ENCODE results near the gene ELMO2. TPM values are rescaled to one million over a fixed set of nuclear protein-coding genes. Genes with fewer than 3 reads are reported as not detected.

The ELMO2 gene
- total RNA-seq, 1 donor from 2014 or later = 77.5 TPM

DNA sequence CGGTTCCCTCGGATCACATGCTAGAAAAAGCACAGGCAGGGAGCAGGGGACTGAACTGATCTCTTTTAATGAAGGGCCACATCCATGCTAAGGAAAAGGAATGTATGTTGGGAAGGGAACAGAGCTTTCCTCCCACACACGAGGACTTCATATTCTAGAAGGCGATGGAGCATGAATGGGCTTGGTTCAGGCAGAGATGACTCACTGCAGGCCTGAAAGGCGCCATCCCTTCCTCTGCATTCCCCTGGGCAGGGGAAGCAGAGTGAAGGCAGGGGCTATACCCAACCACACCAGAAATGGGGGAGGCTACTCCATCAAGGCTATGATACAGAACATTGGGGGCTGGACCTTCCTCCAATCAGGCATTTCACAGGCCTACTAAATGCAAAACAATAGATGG lies 30.6 kb downstream of the ELMO2 start:
- no peaks in the 10 kb centered on the region for H3K27me3 ChIP-seq
- intact Hi-C loops (cut with DNase I) = no loop called here
- H3K36me3 ChIP-seq = peaks cover 72 to 100% of the 10 kb centered on the region in 2 donors
- no peak overlapping the region for H3K27ac ChIP-seq
- no peak overlapping the region for H3K4me3 ChIP-seq
- TF ChIP-seq, protein P1, sequence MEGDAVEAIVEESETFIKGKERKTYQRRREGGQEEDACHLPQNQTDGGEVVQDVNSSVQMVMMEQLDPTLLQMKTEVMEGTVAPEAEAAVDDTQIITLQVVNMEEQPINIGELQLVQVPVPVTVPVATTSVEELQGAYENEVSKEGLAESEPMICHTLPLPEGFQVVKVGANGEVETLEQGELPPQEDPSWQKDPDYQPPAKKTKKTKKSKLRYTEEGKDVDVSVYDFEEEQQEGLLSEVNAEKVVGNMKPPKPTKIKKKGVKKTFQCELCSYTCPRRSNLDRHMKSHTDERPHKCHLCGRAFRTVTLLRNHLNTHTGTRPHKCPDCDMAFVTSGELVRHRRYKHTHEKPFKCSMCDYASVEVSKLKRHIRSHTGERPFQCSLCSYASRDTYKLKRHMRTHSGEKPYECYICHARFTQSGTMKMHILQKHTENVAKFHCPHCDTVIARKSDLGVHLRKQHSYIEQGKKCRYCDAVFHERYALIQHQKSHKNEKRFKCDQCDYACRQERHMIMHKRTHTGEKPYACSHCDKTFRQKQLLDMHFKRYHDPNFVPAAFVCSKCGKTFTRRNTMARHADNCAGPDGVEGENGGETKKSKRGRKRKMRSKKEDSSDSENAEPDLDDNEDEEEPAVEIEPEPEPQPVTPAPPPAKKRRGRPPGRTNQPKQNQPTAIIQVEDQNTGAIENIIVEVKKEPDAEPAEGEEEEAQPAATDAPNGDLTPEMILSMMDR (IDR thresholded peaks at IDR 0.05) = no peak
- DNase-seq (ENCODE audit: low spot score in 2 of 2) = no peak
- no peaks in the 10 kb centered on the region for H3K9me3 ChIP-seq
- H3K4me1 ChIP-seq = no peaks in the 10 kb centered on the region

DNA sequence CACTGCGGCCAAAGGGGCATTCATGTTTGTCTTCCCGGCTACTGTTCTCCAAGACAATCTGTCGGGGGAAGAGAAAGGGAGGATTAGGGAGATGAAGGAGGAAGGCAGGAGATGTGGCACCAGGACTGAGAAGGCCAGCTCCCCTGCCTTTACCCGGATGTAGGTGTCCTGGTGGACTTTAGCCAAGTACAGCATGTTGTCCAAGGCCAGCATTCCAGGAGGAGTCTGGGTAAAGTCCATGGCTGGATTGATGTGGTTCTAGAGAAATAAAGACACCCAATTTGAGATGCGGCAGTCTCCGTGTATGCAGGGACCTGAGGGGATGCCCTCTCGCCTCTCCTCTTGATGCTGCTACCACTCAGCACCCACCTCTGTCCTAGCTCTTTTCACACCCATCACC lies 32.0 kb downstream of the ELMO2 start:
- intact Hi-C loops (cut with DNase I) = no loop called here
- Histone ChIP-seq H3K27ac (no peak overlapping the region), H3K9me3 (no peaks in the 10 kb centered on the region), H3K27me3 (no peaks in the 10 kb centered on the region), H3K36me3 (peaks cover 67 to 100% of the 10 kb centered on the region in 2 donors), H3K4me3 (no peak overlapping the region), H3K4me1 (no peaks in the 10 kb centered on the region)
- TF ChIP-seq, protein P1 (IDR thresholded peaks at IDR 0.05) = no peak
- no peak for DNase-seq (ENCODE audit: low spot score in 2 of 2)

- TF ChIP-seq, protein P1 (IDR thresholded peaks at IDR 0.05) = no peak
- H3K4me1 ChIP-seq = no peaks in the 10 kb centered on the region
- H3K9me3 ChIP-seq = no peaks in the 10 kb centered on the region
- H3K27ac ChIP-seq = no peak overlapping the region
- DNase-seq (ENCODE audit: low spot score in 2 of 2) = no peak
- no peaks in the 10 kb centered on the region for H3K27me3 ChIP-seq
- intact Hi-C loops (cut with DNase I) = no loop called here
- H3K36me3 ChIP-seq = peaks cover 79 to 100% of the 10 kb centered on the region in 2 donors
- H3K4me3 ChIP-seq = no peak overlapping the region
Observed at GRCh38 chr20:46371656-46372055, 34.8 kb downstream of the ELMO2 start.

- peaks cover 3 to 11% of the 10 kb centered on the region in 2 donors for H3K4me1 ChIP-seq
- H3K27ac ChIP-seq = no peak overlapping the region
- intact Hi-C loops (cut with DNase I) = no loop called here
- no peak overlapping the region for H3K4me3 ChIP-seq
- TF ChIP-seq, protein P1 (IDR thresholded peaks at IDR 0.05) = no peak
- DNase-seq (ENCODE audit: low spot score in 2 of 2) = no peak
- H3K27me3 ChIP-seq = no peaks in the 10 kb centered on the region
- H3K9me3 ChIP-seq = no peaks in the 10 kb centered on the region
- peaks cover 64 to 87% of the 10 kb centered on the region in 2 donors for H3K36me3 ChIP-seq
Observed at GRCh38 chr20:46368902-46369268, 37.5 kb downstream of the ELMO2 start.

- Histone ChIP-seq H3K4me1 (peaks cover 6 to 14% of the 10 kb centered on the region in 2 donors), H3K9me3 (no peaks in the 10 kb centered on the region), H3K27me3 (no peaks in the 10 kb centered on the region), H3K36me3 (peaks cover 58 to 80% of the 10 kb centered on the region in 2 donors), H3K4me3 (no peak overlapping the region), H3K27ac (no peak overlapping the region)
- intact Hi-C loops (cut with DNase I) = no loop called here
- DNase-seq (ENCODE audit: low spot score in 2 of 2) = no peak
- TF ChIP-seq, protein P1 (IDR thresholded peaks at IDR 0.05) = no peak
Observed at GRCh38 chr20:46367967-46368901, 38.2 kb downstream of the ELMO2 start.
